ENCODE measurements around the gene BIRC7.

BIRC7 gene

DNA sequence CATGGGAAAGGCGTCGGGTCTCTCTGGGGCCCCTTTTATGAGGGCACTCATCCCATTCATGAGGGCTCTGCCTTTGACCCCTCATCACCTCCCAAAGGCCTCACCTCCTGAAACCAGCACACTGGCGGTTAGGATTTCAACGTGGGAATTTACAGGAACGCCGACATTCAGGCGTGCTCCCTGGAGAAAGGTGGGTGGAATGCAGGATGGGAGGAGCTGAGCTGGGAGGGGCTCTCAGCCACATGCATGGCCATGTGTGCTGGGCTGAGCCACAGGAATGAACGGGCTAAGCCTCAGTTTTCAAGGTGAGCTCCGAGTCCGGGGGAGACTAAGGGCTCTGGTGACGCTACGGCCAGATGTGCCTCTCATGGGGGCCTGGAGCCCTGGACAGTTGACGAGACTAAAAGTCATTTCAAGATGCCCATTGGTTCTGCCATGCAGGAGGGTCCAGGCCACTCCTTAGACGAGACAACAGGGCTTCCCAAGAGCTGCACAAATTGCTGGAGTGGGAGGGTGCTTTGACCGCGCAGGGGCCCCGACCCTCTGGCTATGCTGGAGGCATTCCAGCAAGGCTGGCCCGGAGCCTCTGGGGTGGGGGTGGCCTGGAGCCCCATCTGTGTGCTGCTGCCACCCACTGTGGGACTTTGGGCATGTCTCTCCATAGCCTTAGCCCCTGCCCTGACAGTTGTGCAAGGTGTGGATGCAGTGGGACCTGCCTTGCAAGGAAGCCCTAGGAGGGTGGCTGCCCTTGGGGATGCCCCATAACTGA is 33.1 kb downstream of the BIRC7 start:
- DNase-seq: no peak

DNA sequence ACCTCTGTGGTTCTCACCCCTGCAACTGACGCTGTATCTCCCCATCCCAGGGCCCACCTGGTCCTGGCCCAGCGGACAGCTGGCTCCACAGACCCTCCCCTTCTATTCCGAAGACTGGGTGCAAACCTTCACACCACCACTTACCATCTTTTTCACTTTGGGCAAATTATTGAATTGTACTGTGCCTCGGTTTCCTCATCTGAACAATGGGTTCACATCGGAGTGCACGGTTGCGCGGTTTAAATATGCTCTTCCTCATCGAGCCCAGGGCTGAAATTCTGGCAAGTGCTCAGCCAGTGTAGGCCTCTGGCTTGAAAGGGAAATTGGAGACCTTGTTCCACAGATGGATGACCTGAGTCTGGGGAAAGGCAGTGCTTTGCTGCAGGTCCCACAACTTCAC is 34.0 kb downstream of the BIRC7 start:
- no peak for DNase-seq

DNA sequence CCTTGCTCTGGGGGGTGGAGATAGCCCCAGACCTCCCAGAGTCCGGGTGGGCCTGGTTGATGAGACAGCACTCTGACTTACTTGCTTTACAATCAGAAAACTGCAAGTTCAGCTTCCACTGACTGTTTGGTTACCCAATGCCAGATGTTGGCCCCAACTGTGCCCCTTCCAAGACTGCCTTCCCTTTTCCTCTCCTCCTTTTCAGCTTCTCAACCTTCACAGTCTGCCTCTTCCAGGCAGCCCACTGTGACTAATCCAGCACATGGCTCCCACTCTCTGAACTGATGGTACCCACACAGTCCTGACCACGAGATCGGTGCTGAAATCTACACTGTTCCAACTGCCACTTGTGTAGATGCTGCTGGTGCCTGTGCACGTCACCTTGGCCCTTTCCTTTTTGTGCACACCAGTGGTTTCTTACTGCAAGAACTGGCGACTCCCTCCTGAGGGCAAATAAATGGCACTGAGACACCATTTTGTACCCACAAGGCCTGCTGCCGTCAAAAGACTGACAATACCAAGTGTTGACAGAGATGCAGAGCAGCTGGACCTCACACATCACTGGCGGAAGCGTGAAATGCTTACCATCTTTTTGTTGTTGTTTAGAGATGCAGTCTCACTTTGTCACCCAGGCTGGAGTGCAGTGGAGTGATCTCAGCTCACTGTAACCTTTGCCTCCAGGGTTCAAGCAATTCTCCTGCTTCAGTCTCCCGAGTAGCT is 35.1 kb downstream of the BIRC7 start:
- DNase-seq: no peak

DNA sequence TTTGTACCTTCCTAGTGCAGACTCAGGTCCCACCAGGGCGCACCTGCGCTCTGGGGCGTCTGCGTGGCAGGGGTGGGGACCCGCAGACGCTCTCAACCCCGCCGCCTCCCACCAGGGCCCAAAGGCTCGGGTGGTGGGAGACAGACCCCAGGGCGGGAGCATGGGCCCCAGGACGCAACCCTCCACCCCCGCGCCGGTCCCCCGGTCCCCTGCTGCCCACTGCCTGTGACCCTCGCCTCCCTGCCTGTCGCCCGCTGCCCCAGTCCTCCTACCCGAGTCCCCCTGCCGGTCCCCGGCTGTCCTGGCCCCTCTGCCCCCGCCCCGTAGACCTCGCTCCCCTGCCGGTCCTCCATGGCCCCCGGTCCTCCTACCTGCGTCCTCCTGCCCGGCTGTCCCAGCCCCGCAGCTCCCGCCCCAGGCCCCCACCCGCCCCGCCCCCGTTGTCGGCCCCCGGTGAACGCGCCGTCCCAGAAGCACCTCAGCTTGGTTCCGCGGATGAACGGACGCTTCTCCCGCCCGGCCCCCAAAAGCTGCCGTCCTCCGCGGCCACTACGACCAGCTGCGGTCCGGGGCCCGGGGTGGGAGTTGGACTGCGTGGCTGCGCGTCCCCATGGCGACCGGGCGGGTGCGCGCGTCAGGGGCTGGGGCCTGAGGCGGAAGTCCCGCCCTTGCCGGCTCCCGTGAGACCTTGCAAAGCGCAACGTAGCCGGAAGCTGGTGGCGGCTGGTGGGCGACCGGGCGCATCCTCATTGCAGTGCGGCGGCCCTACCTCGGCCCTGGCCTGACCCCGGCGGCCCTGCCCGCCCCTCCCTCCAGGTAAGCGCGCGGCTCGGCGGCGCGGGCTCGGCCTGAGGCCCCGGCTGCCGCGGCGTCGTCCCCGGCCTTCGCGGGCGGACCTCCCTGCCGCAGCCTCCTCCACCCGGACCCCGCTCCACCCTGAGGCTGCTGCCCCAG is 36.7 kb downstream of the BIRC7 start, which contains the start of gene ARFGAP1:
Gene ARFGAP1, plus strand, starts transcription at position 709 of the 954 bp plus-strand sequence. CDS start 2,768 bp downstream, outside the sequence.
- DNase-seq: peak; percentile 87 to 92

DNA sequence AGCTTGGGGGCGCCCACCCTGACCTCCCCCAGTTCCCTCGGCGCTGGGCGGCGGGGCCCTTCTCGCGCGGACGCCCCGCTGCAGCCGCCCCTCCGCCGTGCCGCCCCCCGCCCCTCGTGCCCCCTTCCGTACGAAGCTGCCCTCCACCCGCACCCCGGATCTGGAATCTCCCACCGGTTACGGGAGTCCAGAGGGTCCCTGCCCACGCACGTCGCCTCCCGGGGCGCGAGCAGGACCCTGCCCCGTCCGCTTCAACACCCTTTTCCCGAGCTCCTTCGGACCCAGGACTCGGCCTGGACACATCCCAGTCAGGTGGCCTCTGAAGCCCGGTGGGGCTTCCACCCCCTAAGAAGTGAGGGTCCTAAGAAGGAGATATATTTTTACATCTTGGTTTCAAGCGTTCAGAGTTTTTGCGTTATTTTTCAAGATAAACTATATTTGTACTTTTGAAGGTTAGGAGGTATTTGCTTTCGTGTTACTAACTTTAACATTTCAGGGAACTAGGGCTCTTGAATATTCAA is 37.4 kb downstream of the BIRC7 start:
- DNase-seq: no peak

DNA sequence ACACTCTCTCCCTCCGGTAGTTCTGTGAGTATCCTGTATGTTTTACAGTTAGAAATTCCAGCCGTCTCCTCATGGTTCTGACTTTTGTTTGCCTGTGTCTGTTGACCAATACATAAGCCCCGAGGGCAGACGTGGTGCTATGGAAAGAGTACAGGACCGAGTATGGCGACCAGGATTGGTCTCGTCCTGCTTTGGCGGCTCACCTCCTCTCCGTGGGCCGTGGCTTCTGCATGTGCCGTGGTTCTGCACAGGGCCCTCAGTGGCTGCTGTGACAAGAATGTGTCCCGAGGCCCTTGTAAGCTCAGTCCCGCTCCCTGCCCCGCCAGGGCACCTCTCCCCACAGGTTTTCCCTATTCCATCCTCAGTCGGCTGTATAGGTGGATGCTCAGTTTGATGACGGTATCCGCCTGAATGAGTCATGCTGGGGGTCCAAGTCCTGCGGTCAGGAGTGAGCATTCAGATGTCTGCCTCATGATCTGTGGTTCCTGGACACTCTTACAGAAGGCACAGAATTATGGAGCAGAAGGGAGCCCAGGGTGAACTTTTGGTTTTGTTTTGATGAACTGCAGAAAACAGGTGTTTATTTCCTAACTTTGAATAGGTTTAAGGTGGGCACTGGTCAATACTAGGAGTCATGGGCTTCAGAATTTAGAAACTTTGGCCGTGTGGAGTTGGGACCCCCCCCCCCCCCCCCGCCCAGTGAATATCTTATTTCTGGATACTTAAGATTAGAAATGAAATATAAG is 38.1 kb downstream of the BIRC7 start:
- DNase-seq: no peak

DNA sequence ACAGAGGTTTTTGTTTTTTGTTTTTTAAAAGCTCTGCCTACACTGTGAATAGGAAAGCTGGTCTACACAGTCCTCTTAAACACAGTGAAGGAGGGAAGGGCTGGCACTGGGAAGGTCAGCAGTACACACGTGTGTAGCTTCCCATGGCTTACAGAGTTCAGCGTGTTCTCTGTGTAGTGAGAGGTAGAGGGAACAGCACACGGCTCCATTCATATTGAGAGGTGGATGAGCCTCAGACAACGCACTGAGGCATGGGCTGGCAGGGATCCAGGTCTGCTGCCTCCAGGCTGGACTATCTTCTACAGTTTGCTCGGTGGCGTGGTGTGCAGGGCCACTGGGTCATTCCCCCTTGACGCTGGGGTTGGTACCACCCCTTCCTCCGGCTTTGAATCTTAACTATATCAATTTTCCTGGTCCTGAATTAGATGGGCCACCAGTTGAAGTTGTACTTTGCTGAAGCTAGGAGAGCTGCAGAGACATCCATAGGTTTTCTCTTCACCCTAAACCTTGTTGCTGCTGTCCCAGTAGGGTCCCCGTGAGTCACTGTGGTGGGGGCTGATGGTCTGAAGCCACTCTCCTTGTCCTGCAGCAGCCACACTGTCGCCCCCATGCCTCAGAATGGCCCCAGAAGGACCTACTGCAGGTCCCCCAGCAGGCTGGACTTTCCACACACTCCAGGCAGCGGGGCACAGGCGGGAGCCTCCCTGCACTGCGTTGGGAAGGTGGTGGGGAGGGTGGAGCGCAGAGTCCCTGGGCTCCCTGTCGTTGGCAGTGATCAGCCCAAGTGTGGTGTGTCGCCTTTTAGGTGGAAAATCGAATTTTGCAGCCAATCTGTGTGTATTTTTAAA is 38.9 kb downstream of the BIRC7 start:
- no peak for DNase-seq

DNA sequence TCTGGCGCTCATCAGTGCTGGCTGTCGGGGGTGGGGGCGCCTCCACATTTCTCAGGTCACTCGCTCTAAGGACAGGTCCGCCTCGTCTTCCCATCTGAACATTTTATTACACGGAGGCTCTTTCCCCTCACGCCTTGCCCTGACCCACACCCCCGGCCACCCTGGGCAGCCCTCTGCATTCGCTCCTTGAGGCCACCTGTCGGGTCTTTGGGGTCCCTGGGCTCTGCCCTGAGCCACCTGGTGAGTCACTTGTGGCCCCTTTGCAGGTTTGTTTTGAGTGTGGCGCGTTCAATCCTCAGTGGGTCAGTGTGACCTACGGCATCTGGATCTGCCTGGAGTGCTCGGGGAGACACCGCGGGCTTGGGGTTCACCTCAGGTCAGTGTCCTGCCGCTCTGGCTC is 40.1 kb downstream of the BIRC7 start:
- no peak for DNase-seq

DNA sequence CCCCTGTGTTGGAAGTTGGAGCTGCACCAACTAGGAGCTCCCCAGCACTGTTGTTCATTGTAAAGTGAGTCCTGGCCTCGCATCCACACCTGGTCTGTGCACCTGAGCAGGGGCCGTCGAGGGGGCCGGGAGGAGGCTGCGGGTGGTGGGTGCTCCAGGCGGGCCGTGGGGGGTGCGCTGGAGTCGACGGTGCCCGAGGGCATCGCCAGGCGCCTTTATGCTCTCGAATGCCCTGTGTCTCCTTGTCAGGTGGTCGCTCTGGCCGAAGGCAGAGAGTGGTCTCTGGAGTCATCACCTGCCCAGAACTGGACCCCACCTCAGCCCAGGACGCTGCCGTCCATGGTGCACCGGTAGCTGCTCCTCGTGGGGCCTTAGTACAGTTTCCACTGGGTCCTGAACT is 41.3 kb downstream of the BIRC7 start:
- no peak for DNase-seq

DNA sequence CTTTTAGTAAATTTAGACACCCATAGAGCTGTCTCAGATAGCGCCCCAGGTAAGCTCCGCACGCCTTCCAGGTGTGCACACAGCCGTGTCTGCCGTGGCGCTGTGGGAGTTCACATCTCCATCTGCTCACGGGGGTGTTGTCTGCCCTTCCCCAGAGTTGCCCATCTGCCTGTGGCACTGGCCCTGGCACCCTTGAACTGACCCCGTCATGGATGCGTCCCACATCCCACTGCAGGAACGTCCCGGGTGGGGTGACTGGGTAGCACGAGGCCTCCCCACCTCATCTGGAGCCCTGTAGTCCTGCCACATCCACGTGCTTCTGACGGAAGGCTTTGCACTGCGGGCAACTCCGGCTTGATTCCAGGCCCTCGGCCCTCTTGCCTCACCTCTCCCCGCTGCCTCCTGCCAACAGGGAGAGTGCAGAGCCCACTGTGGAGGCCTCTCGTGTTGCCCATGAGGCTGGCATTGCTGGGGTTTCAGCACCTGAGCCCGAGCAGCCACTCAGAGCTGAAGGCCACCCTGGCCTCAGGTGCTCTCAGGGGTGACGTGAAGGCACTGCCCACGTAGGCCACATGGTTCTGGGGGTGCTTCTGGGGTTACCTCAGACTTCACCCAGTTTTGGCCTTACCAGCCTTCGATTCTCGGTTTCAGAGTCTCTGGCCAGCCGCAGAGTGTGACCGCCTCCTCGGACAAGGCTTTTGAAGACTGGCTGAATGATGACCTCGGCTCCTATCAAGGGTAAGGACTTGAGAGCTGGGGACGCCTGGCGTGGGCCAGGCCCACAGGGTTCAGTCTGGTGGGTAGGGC is 42.0 kb downstream of the BIRC7 start:
- no peak for DNase-seq

DNA sequence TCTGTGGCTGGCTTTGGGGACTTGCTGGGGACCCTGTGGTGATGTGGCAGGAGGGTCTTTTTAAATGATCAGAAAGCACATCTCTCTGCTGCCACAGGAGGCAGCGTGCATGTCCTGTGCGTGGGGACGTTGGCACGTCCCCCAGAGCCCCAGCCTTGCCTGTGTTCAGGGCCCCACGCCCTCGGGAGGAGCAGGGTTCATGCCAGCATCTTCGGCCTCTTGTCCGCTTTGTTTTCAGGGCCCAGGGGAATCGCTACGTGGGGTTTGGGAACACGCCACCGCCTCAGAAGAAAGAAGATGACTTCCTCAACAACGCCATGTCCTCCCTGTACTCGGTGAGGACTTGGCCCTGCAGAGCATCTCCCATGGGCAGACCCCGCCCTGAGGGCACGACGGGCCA is 43.0 kb downstream of the BIRC7 start:
- no peak for DNase-seq

DNA sequence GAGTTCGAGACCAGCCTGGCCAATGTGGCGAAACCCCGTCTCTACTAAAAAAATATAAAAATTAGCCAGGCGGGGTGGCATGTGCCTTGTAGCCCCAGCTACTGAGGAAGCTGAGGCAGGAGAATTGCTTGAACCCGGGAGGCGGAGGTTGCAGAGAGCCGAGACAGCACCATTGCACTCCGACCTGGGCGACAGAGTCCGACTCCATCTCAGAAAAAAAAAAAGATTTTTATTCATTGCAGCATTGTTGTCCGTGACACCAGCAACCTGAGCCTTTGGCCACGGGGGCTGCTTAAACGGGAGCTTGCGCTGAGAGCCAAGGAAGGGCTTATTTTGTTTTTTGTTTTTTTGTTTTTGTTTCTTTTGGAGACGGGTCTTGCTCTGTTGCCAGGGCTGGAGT is 44.2 kb downstream of the BIRC7 start:
- DNase-seq: no peak

DNA sequence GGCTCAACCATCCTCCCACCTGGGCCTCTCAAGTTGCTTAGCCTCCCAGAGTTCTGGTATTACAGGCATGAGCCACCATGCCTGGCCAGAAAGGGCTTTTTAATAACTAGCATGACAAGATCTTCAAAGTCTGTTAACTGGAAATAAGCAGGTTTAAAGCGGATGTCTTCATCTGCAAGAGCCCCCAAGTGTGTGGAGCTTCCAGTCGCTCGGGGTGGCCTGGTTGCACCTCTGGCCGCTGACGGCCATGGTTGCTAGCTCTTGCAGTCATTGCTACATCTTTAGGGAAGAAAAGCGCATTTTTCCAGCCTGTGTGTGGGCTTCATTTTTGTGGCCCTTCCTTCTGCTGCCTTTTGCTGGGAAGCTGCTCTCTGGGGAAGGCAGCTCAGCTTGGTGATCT is 44.7 kb downstream of the BIRC7 start:
- no peak for DNase-seq

DNA sequence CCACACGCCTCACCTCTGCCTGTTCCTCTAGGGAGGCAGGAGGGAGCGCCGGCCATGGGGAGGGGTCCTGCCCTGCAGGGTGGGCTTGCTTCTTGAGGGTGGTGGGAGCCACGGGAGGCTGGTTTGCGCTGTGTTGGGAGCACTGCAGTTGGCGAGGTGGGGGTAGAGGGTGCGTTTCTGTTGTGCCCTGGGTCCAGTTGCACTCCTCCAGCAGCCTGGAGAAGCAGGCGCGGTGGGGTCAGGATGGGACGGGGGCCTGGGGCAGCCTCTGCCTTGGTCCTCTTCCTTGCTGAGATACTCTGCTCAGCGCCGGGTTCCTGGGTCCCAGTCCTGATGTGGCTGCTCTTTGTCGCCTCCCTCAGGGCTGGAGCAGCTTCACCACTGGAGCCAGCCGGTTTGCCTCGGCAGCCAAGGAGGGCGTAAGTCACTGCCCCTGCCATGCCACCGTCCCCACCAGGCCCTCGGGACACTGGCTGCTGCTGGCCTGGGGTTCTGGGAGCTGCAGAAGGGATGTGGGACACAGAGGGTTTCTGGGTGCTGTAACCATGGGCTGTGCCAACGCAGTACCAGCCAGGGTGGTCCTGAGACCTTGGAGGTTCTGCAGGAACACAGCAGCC is 45.3 kb downstream of the BIRC7 start:
- no peak for DNase-seq

DNA sequence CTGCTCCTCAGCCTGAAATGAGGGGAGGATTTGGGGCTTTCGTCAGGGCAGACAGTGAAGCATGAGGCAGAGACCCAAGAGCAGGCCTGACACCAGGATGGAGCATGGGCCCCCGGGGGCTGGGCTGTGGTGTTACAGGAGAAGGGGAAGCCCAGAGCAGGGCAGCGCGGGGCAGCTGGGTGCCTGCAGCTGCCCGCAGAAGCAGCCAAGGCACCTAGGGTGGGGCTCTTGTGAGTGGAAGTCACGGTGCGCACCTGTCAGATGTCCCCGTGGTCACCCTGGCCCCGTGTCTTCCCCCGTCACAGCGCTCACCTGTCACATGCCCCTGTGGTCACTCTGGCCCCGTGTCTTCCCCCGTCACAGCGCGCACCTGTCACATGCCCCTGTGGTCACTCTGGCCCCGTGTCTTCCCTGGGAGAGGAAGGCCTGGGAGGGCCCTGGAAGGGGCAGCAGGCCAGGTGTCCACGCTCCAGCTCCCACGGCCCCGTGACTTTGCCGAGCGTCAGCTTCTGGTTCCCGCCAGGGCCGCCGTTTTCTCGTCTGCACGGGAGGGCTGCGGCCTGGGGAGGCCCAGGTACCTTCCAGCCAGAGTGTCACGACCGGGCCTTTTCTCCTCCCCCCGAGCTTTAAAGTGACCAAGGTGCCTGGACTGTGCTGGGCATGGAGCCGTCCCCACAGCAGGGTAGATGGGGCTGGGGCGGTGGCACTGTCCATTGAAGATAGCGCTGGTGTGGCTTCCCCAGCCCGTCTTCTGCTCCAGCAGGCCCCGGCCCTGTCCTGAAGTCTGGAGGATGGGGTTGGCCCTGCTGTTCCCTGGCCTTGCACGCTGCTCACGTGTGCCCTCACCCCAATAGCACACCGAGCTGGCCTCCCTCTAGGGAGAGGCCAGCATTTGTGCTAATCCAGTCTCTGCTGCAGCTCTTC is 46.3 kb downstream of the BIRC7 start:
- no peak for DNase-seq

DNA sequence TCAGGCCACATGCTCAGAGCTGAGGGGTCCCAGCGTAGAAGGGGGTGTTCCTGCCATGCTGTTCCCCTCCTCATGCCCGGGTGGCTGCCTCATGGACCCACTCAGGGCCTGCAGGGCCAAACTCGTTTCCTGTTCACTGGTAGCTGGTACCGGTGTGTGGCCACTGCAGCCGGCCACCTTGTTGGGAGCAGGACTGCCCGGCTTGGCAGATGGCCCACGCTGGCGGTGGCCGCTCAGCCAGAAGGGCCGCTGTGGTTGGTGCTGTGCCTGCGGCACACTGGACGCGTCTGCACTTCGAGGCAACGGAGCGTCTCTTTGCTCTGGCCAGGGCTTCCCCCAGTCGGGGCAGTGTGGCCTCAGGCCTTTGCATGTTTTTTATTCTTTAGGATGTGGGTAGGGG is 47.2 kb downstream of the BIRC7 start:
- no peak for DNase-seq

DNA sequence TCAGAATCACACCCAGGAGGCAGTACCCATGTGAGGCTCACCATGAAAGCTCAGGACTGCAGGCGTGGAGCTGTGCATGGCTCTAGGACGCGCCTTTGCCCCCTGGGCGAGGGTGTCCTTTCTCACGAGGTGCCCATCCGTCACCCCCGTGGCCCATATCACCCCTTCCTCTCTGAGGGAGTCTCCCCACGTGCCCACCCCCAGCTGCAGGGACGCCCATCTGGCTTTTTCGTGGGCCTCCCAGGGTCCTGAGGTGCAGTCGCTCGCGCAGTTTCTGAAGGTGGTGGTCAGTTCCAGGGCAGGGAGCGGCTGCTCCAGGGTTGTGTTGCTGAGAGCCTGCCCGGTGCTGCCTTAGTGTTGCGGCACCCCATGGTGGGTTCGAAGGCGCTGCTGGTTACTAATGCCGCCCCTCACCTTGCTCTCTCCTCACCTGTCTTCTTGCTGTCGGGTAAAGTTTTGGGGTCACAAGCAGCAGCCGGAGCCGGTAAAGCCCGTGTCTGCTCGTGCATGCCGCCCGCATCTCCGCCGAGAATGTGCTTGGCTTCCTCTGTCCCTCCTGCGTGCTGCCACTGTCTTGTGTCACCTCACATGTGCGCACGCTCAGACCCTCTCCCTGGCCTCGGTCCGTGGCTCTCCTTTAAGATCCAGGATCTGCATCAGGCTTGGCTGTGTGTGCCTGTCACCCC is 47.8 kb downstream of the BIRC7 start:
- DNase-seq: no peak

DNA sequence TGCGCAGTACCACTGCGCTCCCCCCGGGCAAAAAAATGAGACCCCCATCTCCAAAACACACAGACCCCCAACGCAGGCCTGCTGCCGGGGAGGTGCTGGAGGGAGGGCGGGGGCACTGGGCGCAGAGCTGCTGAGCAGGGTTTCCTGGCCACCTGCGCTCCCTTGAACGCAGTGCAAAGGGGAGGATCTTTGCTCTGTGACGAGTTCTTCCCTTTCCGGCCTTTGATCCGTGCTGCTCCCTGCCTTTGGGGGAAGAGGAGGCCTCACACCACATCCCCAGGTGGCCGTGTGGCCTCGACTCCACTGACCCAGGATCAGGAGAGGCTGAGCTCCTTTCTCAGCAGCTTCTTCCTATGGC is 48.4 kb downstream of the BIRC7 start:
- no peak for DNase-seq
